Progenitor cell of endocrine pancreas (in vitro differentiated cells): Measurements from ENCODE around the gene CEPT1. TPM values are rescaled to one million over a fixed set of nuclear protein-coding genes. Genes with fewer than 3 reads are reported as not detected.
A peak's percentile ranks its signal among the peaks of the same experiment; 100 is the strongest.

Source experiments
- DNase-seq: peaks from one replicate; pipeline ENCODE4 v3.0.0; 2021; ENCODE audit warnings: low spot score; ENCODE audit not compliant: unreplicated experiment
- H3K27ac Mint-ChIP-seq: 2 replicates; pipeline ENCODE4 v1.8.0; 2021; ENCODE audit warnings: mild to moderate bottlenecking, moderate library complexity, mixed read lengths
- H3K27me3 Mint-ChIP-seq: 2 replicates; pipeline ENCODE4 v1.8.0; 2021; ENCODE audit warnings: mixed read lengths
- H3K36me3 Mint-ChIP-seq: 2 replicates; pipeline ENCODE4 v1.8.0; 2022; ENCODE audit warnings: mixed read lengths; ENCODE audit not compliant: insufficient read depth
- H3K4me1 Mint-ChIP-seq: 2 replicates; pipeline ENCODE4 v1.8.0; 2021; ENCODE audit warnings: low read depth, mixed read lengths
- H3K4me3 Mint-ChIP-seq: 2 replicates; pipeline ENCODE4 v1.8.0; 2021; ENCODE audit warnings: low read depth, mild to moderate bottlenecking, moderate library complexity, mixed read lengths
- H3K9me3 Mint-ChIP-seq: 2 replicates; pipeline ENCODE4 v1.8.0; 2021; ENCODE audit warnings: low read depth, mixed read lengths
- total RNA-seq: library from RNA; stranded (reverse); gene quantifications from 2 replicates; pipeline ENCODE4 v1.2.1, GENCODE V29; 2021
- TF ChIP-seq, protein P1 (sequence below): fragments of 200-600 bp; sonication (generic); IDR thresholded peaks from one replicate; pipeline ENCODE4 v1.5.0; 2021; ENCODE audit warnings: antibody characterized with exemption, mild to moderate bottlenecking; ENCODE audit not compliant: unreplicated experiment

The CEPT1 gene
- total RNA-seq, 1 donor from 2014 or later: 35.6 TPM

DNA sequence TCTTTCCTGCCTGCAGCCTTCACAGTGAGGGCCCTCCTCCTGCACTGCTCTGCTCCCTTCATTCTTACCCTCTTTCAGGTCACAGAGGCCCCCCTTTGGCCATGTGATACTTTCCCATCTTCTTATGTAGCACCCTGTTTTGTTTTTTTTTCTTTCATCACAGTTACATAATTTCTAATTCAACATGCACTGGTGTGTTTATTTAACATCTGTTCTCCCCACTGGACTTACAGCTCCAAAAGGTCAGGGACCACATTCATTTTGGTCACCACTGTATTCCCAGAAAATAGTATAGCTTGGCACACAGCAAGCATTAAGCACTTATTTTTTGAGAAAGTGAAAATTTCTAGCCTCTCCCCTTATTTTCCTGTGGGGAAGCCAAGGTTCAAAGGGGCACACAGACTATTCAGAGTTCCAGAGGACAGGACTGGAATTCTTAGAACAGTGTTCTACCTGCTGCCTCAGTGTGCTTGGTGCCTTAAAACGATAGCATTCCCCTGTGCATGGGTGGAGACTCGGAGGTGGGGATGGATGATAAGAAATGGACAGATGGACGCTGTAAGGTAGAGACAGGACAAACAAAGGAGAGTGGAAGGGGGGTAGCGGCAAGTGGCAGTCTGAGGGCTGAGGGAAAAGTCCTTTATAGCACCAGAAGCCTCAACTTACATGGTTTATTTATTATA is 55.1 kb downstream of the CEPT1 start:
- DNase-seq: no peak
- H3K27me3 Mint-ChIP-seq: peaks cover 4% of the 10 kb centered on the region
- no peak overlapping the region for H3K27ac Mint-ChIP-seq
- H3K9me3 Mint-ChIP-seq: no peaks in the 10 kb centered on the region
- H3K4me3 Mint-ChIP-seq: no peak overlapping the region
- H3K36me3 Mint-ChIP-seq: peaks cover 1% of the 10 kb centered on the region
- TF ChIP-seq, protein P1, sequence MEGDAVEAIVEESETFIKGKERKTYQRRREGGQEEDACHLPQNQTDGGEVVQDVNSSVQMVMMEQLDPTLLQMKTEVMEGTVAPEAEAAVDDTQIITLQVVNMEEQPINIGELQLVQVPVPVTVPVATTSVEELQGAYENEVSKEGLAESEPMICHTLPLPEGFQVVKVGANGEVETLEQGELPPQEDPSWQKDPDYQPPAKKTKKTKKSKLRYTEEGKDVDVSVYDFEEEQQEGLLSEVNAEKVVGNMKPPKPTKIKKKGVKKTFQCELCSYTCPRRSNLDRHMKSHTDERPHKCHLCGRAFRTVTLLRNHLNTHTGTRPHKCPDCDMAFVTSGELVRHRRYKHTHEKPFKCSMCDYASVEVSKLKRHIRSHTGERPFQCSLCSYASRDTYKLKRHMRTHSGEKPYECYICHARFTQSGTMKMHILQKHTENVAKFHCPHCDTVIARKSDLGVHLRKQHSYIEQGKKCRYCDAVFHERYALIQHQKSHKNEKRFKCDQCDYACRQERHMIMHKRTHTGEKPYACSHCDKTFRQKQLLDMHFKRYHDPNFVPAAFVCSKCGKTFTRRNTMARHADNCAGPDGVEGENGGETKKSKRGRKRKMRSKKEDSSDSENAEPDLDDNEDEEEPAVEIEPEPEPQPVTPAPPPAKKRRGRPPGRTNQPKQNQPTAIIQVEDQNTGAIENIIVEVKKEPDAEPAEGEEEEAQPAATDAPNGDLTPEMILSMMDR: no peak
- H3K4me1 Mint-ChIP-seq: peaks cover 14% of the 10 kb centered on the region

DNA sequence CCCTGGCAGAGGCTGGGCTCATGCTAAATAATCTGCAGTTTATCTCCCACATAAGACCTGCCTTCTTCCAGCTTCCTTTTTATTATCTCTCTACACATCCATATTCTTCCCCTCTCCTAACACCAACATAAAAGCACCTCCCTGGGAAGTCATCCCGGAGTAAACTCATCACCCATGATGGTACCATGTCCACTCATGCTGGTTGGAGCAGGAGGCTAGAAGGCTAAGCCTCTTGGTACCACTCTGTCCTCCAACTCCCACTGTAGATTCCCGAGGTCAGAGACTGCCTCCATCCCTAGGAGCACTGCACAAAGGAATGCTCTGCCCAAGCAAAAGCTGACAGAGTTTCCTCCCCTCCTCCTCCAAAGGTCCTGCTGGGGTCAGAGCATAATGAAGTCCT is 56.2 kb downstream of the CEPT1 start:
- no peaks in the 10 kb centered on the region for H3K9me3 Mint-ChIP-seq
- H3K4me3 Mint-ChIP-seq: no peak overlapping the region
- DNase-seq: no peak
- peaks cover 4% of the 10 kb centered on the region for H3K27me3 Mint-ChIP-seq
- H3K4me1 Mint-ChIP-seq: peaks cover 13% of the 10 kb centered on the region
- no peak overlapping the region for H3K27ac Mint-ChIP-seq
- TF ChIP-seq, protein P1: no peak
- no peaks in the 10 kb centered on the region for H3K36me3 Mint-ChIP-seq

DNA sequence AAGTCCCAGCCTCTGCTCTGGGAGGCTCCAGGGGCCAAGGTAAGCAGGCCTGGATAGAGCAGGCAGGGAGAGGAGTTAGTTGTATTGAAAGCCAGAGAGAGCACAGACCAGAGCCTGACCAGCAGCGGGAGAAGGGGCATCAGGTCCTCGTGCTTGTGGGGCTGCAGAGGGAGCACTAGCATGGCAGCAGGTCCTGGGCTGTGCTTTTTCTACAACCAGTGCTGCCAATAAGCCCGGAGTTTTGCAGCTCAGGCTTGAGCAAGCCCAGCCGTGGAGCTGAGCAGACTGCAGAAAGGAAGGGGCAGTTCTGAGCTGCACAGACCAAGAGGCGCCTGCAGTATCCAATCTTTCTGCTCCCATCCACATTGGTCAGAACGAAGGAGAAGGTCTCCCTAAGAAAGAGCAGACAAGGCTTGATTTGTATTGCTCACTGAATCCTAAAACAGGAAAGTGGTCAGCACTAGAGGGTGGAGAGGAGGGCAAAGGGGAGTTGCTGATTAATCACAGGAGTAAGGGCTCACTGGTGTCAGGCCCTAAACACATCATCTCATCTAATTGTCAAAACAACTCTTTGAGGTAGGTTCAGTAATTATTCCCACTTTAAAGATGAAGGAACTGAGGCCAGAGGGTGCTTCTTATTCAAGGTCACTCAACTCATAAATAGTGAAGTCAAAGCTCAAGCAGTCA is 57.7 kb downstream of the CEPT1 start:
- H3K27ac Mint-ChIP-seq: no peak overlapping the region
- TF ChIP-seq, protein P1: peak; percentile 50
- no peak overlapping the region for H3K4me3 Mint-ChIP-seq
- H3K9me3 Mint-ChIP-seq: no peaks in the 10 kb centered on the region
- DNase-seq: no peak
- H3K27me3 Mint-ChIP-seq: peaks cover 4% of the 10 kb centered on the region
- H3K4me1 Mint-ChIP-seq: peaks cover 24% of the 10 kb centered on the region
- H3K36me3 Mint-ChIP-seq: no peaks in the 10 kb centered on the region

DNA sequence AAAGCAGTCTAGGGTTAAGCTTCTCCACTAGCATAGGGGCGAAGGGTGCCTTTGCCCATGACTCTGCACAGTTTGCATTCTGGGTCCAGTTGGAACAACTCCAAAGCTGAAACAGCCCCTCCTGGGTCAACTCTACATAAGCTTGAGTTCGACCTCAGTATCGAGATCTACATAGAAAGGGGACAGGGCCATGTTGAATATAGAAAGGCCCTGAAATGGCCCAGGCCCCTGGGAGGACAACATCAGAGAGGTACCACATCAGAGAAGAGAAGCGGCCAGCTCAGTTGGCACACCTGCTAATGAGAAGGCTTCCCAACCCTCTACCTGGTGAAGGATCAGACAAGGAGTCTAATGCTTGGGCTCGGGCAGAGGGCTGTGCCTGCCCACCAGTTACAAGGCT is 58.8 kb downstream of the CEPT1 start:
- Mint-ChIP-seq H3K36me3 (no peaks in the 10 kb centered on the region), H3K4me1 (peaks cover 23% of the 10 kb centered on the region), H3K9me3 (no peaks in the 10 kb centered on the region), H3K27me3 (peaks cover 4% of the 10 kb centered on the region), H3K4me3 (no peak overlapping the region), H3K27ac (no peak overlapping the region)
- DNase-seq: no peak
- TF ChIP-seq, protein P1: no peak

DNA sequence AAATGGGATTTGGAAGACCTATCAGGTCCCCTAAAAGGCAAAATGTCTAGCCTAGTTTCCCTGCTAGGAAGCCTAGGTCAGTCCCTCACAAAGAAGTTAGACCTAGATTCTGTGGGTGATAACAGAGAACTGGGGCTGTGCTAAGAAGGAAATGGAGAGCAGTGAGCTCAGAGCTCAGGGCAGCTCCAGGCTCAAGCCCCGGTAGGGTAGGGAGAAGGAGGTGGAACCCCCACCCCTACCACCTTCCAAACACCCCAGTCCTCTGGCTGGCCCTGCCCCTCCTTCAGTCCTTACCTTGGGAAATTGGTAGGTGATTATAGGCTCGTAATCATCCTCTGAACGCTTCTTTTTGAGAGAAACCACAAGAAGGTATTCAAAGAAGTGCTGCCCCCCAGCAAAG is 59.3 kb downstream of the CEPT1 start:
- Mint-ChIP-seq H3K27ac (no peak overlapping the region), H3K36me3 (no peaks in the 10 kb centered on the region), H3K9me3 (no peaks in the 10 kb centered on the region), H3K4me3 (no peak overlapping the region), H3K4me1 (peaks cover 23% of the 10 kb centered on the region), H3K27me3 (peaks cover 4% of the 10 kb centered on the region)
- DNase-seq: no peak
- TF ChIP-seq, protein P1: no peak
